GM19463 (cell line): ENCODE measurements around the gene SGSM1.

ENCODE experiments used
- ATAC-seq: cut with Tn5 transposase; IDR thresholded peaks from one replicate; pipeline ENCODE4 v1.9.1; 2021; ENCODE audit warnings: mild to moderate bottlenecking, moderate library complexity; ENCODE audit not compliant: unreplicated experiment

Gene SGSM1

DNA sequence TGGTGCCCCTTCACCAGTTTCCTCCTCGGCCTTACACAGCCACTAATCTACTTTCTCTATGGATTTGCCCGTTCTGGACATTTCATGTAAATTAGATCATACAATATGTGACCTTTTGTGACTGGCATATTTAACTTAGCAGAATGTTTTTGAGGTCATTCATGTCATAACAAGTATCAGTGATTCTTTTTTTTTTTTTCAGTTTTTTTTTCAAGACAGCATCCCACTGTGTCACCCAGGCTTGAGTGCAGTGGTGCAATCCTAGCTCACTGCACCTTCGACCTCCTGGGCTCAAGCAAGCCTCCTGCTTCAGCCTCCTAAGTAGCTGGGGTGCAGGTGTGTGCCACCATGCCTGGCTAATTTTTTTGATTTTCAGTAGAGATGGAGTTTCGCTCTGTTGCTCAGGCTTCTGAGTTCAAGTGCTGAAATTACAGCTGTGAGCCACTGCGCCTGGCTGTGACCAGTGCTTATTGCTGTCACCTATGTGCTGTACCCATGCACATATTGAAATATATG lies 169.2 kb downstream of the SGSM1 start:
- ATAC-seq: no peak

DNA sequence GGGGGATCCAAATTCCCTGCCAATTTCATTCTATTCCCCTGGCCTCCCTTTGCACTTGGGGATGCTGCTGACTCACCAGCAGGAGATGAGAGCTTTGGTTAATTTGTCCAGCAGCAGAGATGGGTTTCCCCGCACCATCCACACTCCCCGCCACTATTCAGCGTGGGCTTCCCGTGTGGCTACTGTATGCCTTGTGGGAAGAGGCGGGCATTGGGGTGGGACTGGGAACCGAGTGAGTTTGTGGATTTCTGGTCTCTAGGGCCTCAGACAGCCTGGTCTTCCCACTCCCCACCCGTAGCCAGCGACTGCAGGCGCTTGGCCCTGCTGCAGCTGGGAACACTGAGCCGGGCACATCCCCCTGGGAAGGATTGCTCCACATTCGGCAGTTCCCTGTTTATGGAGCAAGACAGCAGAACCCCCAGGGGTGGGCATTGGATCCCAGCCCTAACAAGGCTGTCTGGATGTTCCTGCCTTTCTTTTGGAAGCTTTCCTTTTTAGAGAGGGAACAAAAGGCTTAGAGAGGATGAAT lies 169.9 kb downstream of the SGSM1 start:
- ATAC-seq: no peak

GRCh38 chr22:24976442-24977218 lies 170.6 kb downstream of the SGSM1 start:
- no peak for ATAC-seq
